Colonic mucosa (tissue), 4 donors: ENCODE data around the gene MTRF1. TPM values are rescaled to one million over a fixed set of nuclear protein-coding genes. Genes with fewer than 3 reads are reported as not detected.

Experiments
- DNase-seq: peaks from one replicate; pipeline ENCODE4 v3.0.0-alpha.2; 2020
- H3K27ac ChIP-seq: fragments of 200-600 bp; one replicate; pipeline ENCODE4 v1.8.0; 2021
- H3K27me3 ChIP-seq: fragments of 200-600 bp; one replicate; pipeline ENCODE4 v1.8.0; 2021
- H3K36me3 ChIP-seq: fragments of 200-600 bp; one replicate; pipeline ENCODE4 v1.8.0; 2021
- H3K4me1 ChIP-seq: fragments of 200-600 bp; one replicate; pipeline ENCODE4 v1.8.0; 2021; ENCODE audit warnings: mild to moderate bottlenecking
- H3K4me3 ChIP-seq: fragments of 200-600 bp; one replicate; pipeline ENCODE4 v1.8.0; 2021
- H3K9ac ChIP-seq, 2 donors: one replicate each; pipeline ENCODE4 v1.7.0; 2013; ENCODE audit warnings: control low read depth in 2 of 2, low read depth in 2 of 2, low read length in 2 of 2
- H3K9me3 ChIP-seq: fragments of 200-600 bp; one replicate; pipeline ENCODE4 v1.8.0; 2021
- intact Hi-C: fragments of 100-400 bp; cut with DNase I; formaldehyde crosslinking; loops from one replicate; pipeline ENCODE4 v1.14.1; 2022
- total RNA-seq, 2 donors: library from RNA; stranded (reverse); fragmentation: NEBNext Ultra II Directional in 1 of 2; extraction: Animal tissue kit (Norgen Biotek cat#: 25700) in 1 of 2; gene quantifications; one replicate each; pipeline ENCODE4 v1.2.1, GENCODE V29; 2021
- TF ChIP-seq, protein P1 (sequence below): fragments of 200-600 bp; IDR thresholded peaks from one replicate; pipeline ENCODE4 v1.8.0; 2022; ENCODE audit warnings: antibody characterized with exemption, mild to moderate bottlenecking
- donor health status: healthy.
- donor health status: DM: no; HTN: no; CAD: no.
- donor health status: DM: no; HTN: no; CAD: no.

MTRF1 gene
- total RNA-seq, 2 donors from 2014 or later: 11.4 to 16.3 TPM

- intact Hi-C loops: no loop called here
- Histone ChIP-seq H3K27ac (no peak overlapping the region), H3K4me1 (no peaks in the 10 kb centered on the region), H3K9me3 (no peaks in the 10 kb centered on the region), H3K9ac (no peak overlapping the region), H3K36me3 (no peaks in the 10 kb centered on the region), H3K4me3 (no peak overlapping the region), H3K27me3 (no peaks in the 10 kb centered on the region)
- DNase-seq: no peak
- TF ChIP-seq, protein P1, sequence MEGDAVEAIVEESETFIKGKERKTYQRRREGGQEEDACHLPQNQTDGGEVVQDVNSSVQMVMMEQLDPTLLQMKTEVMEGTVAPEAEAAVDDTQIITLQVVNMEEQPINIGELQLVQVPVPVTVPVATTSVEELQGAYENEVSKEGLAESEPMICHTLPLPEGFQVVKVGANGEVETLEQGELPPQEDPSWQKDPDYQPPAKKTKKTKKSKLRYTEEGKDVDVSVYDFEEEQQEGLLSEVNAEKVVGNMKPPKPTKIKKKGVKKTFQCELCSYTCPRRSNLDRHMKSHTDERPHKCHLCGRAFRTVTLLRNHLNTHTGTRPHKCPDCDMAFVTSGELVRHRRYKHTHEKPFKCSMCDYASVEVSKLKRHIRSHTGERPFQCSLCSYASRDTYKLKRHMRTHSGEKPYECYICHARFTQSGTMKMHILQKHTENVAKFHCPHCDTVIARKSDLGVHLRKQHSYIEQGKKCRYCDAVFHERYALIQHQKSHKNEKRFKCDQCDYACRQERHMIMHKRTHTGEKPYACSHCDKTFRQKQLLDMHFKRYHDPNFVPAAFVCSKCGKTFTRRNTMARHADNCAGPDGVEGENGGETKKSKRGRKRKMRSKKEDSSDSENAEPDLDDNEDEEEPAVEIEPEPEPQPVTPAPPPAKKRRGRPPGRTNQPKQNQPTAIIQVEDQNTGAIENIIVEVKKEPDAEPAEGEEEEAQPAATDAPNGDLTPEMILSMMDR: no peak
These were observed 33.7 kb upstream of the MTRF1 start for GRCh38 chr13:41296879-41297646.

- no peak for DNase-seq
- Histone ChIP-seq H3K27me3 (no peaks in the 10 kb centered on the region), H3K9ac (no peak overlapping the region), H3K9me3 (no peaks in the 10 kb centered on the region), H3K4me1 (no peaks in the 10 kb centered on the region), H3K27ac (no peak overlapping the region), H3K36me3 (no peaks in the 10 kb centered on the region), H3K4me3 (no peak overlapping the region)
- TF ChIP-seq, protein P1: no peak
- intact Hi-C loops: no loop called here
These were observed 32.6 kb upstream of the MTRF1 start for GRCh38 chr13:41295973-41296372.

- Histone ChIP-seq H3K27ac (no peak overlapping the region), H3K27me3 (no peaks in the 10 kb centered on the region), H3K4me3 (no peak overlapping the region), H3K9me3 (no peaks in the 10 kb centered on the region), H3K9ac (no peak overlapping the region), H3K36me3 (no peaks in the 10 kb centered on the region), H3K4me1 (no peaks in the 10 kb centered on the region)
- TF ChIP-seq, protein P1: no peak
- intact Hi-C loops: no loop called here
- DNase-seq: no peak
These were observed 31.5 kb upstream of the MTRF1 start for GRCh38 chr13:41294914-41295313.

DNA sequence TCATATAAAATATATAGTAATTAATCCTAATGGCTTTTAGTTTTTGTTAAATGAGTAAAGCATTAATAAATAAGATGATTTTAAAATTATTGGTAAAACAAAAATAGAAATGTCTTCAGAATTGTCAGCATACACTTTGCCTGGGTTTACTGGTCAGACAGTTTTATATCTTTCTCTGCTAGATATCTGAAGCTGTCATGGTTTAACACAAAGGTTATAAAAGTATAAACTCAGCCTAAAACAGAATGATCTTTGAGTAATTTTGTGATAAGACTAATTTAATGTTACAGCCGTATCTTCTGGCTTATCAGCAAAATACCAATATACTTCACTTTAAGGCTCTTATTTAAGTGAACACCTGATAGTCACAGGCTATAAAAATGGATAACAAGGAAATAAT is 29.9 kb upstream of the MTRF1 start:
- Histone ChIP-seq H3K9ac (no peak overlapping the region), H3K9me3 (no peaks in the 10 kb centered on the region), H3K27ac (no peak overlapping the region), H3K36me3 (no peaks in the 10 kb centered on the region), H3K27me3 (no peaks in the 10 kb centered on the region), H3K4me1 (no peaks in the 10 kb centered on the region), H3K4me3 (no peak overlapping the region)
- no peak for DNase-seq
- TF ChIP-seq, protein P1: no peak
- intact Hi-C loops: no loop called here

DNA sequence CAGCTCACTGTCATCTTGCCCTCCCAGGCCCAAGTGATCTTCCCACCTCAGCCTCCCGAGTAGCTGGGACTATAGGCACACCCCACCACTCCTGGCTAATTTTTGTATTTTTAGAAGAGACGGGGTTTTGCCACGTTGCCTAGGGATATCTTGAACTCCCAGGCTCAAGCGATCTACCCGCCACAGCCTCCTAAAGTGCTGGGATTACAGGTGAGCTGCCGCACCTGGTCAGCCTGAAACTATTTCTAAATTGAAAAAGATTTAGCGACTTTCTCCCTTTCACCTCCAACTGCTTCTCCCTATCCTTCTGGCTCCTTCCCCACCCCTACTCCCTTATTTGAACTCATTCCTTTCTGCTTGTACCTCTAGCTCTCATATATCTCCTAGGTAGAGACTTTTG is 27.9 kb upstream of the MTRF1 start:
- no peak overlapping the region for H3K4me3 ChIP-seq

More for the DNA sequence above, 27.9 kb upstream of the MTRF1 start:
- no peak for DNase-seq
- H3K9ac ChIP-seq: no peak overlapping the region
- TF ChIP-seq, protein P1: no peak
- no peaks in the 10 kb centered on the region for H3K27me3 ChIP-seq
- no peaks in the 10 kb centered on the region for H3K36me3 ChIP-seq
- H3K4me1 ChIP-seq: no peaks in the 10 kb centered on the region
- no peak overlapping the region for H3K27ac ChIP-seq
- H3K9me3 ChIP-seq: no peaks in the 10 kb centered on the region
- intact Hi-C loops: no loop called here
